Sigmoid colon (tissue), 3 donors: ENCODE measurements around the gene DHTKD1.

Experiments
- CTCF ChIP-seq, 4 experiments: fragments of 450-650 bp in 3 of 4; fragments of 200-600 bp in 1 of 4; IDR thresholded peaks; one replicate each; pipeline ENCODE4 v1.5.1; 2016 to 2019; ENCODE audit warnings: antibody characterized with exemption in 4 of 4, mild to moderate bottlenecking in 3 of 4, moderate library complexity in 2 of 4
- POLR2A ChIP-seq, 2 donors: fragments of 450-650 bp; IDR thresholded peaks; one replicate each; pipeline ENCODE4 v1.6.1; 2016; ENCODE audit warnings: antibody characterized with exemption in 2 of 2, mild to moderate bottlenecking in 2 of 2, moderate library complexity in 2 of 2

- TF ChIP-seq CTCF (IDR thresholded peaks at IDR 0.05) (no peak), POLR2A (IDR thresholded peaks at IDR 0.05) (no peak)
Observed at GRCh38 chr10:12027539-12027938, 41.2 kb upstream of the DHTKD1 start.
